OCI-LY7 (cell line): Measurements from ENCODE around the gene MSANTD1.

Experiments
- EZH2phosphoT487 ChIP-seq: fragments of 200-600 bp; sonication (generic); IDR thresholded peaks from 2 replicates; pipeline ENCODE4 v1.6.1; 2018; ENCODE audit warnings: low read depth, borderline replicate concordance, mild to moderate bottlenecking, mixed run types, antibody characterized with exemption, low read length, moderate library complexity, mixed read lengths
- TF ChIP-seq, protein P1 (sequence below): fragments of 200-600 bp; sonication (generic); conservative IDR thresholded peaks from 2 replicates; pipeline ENCODE4 v1.5.1; 2014; ENCODE audit warnings: mild to moderate bottlenecking, antibody characterized with exemption, low read length, moderate library complexity, mixed read lengths

GRCh38 chr4:3271131-3271530 is 22.2 kb downstream of the MSANTD1 start:
- TF ChIP-seq, protein P1, sequence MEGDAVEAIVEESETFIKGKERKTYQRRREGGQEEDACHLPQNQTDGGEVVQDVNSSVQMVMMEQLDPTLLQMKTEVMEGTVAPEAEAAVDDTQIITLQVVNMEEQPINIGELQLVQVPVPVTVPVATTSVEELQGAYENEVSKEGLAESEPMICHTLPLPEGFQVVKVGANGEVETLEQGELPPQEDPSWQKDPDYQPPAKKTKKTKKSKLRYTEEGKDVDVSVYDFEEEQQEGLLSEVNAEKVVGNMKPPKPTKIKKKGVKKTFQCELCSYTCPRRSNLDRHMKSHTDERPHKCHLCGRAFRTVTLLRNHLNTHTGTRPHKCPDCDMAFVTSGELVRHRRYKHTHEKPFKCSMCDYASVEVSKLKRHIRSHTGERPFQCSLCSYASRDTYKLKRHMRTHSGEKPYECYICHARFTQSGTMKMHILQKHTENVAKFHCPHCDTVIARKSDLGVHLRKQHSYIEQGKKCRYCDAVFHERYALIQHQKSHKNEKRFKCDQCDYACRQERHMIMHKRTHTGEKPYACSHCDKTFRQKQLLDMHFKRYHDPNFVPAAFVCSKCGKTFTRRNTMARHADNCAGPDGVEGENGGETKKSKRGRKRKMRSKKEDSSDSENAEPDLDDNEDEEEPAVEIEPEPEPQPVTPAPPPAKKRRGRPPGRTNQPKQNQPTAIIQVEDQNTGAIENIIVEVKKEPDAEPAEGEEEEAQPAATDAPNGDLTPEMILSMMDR: no peak
- TF ChIP-seq EZH2phosphoT487: no peak
